ENCODE measurements around the gene AKT1.
"Not testable (repeated sequence)": the region's sequence is repeated elsewhere in the genome, so short reads cannot be mapped to it uniquely, and the experiment has no call there.

The AKT1 gene

DNA sequence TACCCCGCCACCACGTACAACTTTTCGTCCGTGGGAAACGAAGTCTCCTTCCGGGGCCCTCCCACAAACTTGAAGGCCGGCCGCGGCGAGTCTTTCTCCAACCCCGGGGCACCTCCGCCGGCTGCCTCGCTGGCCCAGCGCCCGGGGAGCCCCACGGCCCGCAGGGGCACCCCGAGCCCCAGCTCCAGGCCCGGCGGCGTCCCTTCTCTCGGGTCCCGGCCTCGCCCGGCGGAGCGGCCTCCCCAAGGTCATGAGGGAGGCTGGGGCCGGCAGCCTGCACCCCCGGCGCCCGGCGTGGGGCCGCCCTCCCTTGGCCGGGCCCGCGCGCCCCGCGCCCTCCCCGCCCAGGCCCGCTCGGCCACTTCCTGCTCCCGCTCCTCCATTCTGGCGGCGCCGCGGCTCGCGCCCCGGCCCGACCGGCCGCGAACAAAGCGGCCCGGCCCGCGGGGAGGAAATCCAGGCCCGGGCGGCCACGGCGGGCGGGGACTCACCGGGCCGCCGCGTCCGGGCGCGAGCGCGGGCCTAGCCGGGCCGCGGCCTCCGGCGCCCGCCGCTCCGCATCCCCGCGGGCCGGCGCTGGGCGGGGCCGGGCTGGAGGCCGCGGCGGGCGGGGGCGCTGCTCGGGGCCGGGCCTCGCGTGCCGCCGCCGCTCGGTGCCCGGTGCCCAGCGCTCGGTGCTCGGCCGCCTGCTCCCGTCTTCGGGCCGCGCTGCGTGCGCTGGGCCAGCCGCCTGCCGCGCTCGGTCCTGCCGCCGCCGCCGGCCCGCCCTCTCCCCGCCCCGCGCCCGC is at the start of gene AKT1:
Gene AKT1 (minus strand): TSS at position 756 of the 788 bp plus-strand sequence. CDS start 3,105 bp downstream, outside the sequence.
- DNase-seq (ENCODE audit: low spot score): no peak

GRCh38 chr14:104845033-104845666 is 49.6 kb upstream of the AKT1 start:
- DNase-seq (ENCODE audit: low spot score): no peak

GRCh38 chr14:104844306-104845032 is 48.9 kb upstream of the AKT1 start:
- DNase-seq (ENCODE audit: low spot score): no peak

- no peak for DNase-seq (ENCODE audit: low spot score)
These were observed 48.1 kb upstream of the AKT1 start for GRCh38 chr14:104843442-104844305.

DNA sequence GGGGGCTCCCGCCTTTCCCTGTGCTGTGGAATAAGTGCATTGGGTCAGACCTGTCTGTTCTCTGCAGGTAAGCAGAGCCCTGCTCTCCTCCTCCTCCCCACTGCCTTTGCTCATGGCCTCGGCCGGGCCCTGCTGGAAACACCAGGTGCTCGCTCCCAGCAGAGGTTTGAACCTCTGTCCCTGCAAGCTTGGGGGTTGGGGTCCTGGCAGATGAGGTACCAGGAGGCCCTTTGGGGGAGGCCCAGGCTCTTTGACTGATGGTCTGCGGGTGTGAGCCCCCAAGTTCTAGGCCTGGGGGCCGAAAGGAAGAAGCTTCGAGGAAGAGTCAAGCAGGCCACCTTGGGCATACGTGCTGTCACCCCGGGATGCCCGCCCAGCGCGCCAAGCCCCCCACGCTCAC is 47.5 kb upstream of the AKT1 start:
- DNase-seq (ENCODE audit: low spot score): no peak

GRCh38 chr14:104841730-104842129 is 46.2 kb upstream of the AKT1 start:
- no peak for DNase-seq (ENCODE audit: low spot score)

- DNase-seq (ENCODE audit: low spot score): not testable (repeated sequence)
These were observed 40.8 kb upstream of the AKT1 start for GRCh38 chr14:104836171-104836935.

GRCh38 chr14:104830781-104831180 is 35.2 kb upstream of the AKT1 start:
- DNase-seq (ENCODE audit: low spot score): no peak

DNA sequence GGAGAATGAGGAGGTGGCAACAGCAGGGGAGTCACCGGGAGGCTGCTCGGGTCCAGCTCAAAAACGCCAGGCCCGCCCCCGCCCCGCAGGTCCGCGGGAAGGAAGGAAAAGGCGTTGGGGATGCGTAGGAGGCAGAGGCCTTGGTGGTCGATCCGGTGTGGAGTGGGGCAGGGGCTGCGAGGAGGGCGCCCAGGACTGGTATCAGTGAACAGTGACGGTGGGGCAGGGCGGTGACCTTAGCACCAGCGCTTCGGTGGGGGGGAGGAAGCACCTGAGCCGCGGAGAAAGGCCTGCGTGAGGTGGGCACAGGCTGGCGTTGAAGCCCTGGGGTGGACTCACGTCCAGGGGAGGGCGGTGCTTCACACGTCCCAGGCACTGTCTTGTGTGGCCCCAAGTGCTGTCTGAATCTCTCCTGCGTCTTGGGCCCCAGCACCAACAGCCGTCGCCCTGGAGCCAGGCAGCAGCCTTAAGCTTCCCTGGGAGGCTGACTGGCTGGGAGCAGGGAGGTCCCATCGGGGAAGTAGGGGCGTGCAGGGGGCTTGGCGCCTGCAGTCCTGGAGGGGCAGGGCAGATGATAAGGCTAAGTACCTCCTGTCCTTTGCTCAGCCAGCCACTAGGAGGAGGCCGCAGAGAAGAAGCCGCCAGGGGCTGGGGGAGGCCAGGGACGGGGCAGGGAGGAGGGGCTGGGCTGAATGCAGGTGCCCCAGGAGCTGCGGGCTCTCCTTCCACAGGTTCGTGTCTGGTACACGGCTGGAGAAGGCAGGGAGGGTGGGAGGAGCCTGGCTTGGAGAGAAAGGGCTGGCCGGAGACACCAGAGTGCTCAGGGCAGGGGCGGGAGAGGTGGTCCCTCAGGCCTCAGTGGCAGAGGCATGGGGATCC is 31.9 kb upstream of the AKT1 start:
- DNase-seq (ENCODE audit: low spot score): peak; percentile 57

DNA sequence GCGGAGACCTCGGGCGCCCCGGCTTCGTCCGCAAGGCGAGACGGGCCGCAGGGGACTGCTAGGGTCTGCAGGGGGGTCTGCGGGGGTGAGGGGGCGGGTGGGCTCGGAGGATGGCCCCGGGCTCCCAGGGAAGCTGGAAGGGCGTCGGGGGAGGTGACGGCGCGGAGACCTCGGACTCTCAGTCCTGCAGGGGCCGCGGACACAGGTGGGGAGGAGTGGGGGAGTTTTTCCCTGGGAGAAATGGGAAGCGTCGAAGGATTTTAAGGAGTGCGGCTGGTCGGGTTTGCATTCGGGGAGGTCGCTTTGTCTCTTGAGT is 31.3 kb upstream of the AKT1 start:
- no peak for DNase-seq (ENCODE audit: low spot score)

DNA sequence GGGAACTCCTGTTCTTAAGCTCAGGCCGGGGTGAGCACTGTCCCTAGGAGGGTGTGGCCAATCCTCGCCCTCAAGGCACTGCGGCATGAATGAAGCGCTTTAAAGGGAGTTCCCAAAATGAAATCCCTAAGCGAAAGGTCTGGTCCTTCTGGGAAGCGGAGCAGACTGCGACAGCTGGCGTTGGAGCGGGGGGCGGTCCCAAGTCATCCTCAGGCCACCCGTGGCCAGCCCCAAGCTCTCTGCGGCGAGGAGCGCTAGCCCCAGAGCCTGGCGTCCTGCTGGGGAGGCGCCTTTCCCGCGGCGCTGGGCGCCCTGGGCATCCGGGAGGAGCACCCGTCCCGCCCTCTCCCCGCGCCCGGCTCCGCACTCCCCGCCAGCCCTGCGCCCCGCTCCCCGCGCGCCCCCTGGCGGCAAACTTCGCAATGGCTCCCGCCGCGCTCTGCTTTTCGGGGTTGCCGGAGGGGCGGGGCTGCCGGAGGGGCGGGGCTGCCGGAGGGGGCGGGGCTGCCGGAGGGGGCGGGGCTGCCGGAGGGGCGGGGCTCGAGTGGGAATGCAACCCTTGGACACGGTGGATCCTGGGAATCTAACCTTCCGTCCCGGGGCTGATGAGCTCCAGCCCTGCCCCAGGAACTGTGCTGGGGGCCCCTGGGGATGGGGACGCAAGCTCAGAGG is 30.8 kb upstream of the AKT1 start:
- peak; percentile 91 for DNase-seq (ENCODE audit: low spot score)

GRCh38 chr14:104824353-104824997 is 28.9 kb upstream of the AKT1 start:
- no peak for DNase-seq (ENCODE audit: low spot score)

DNA sequence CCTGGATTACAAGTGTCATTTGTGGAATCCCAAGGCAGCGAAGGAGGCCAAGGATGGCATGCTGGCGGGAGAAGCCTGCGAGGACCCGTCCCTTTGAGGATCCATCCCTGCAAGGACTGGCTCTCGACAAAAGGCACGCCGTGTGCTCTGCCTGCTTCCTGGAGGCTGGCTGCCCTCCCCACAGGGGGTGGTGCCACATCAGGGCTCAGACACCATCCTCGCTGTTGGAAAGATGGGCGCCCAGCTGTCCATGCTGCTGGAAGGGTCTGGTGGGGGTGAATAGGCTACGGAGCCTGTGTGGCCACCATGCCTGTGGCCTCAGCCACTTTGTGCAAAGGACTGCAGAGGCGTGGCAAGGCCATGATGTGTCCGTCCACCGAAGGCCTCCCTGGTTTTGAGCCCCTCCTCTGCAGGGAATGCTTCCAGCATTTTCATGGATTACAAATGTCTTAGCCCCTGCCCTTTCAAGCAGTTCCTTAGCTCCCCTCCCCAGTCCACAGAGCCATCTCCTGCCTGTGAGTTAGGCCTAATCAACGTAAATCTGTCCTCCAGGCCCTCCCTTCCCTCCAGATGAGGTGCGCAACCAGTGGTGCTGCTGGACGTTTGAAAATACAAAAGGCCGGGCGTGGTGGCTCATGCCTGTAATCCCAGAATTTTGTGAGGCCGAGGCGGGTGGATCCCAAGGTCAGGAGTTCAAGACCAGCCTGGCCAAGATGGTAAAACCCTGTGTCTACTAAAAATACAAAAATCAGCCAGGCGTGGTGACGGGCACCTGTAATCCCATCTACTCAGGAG is 27.5 kb upstream of the AKT1 start:
- DNase-seq (ENCODE audit: low spot score): no peak

DNA sequence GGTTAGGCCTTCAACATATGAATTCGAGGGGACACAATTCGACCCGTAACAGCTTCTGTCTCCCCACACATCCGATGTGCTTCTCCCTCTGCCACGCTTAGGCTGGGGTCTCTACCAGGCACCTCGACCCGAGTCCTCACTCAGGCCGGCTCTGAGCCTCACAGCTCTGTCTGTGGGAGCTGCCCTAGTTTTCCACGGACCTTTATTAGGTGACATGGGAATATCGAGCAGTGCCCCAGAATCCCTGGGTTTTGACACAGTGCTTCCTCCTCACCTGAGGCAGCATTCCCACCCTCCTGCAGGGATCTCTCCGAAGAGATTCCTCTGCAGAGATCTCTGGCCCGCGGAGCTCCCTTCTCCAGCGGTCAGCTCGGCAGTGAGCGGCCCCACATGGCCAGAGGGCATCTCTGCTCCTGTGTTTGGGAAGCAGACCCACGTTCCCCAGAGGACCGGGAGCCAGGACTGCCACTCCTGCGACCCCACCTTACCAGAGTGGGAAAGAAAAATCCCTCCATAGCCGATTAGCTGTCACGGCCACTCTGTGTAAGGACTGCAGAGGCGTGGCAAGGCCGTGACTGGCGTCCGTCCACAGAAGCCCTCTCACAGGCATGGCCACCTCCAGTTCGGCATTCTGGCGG is 26.5 kb upstream of the AKT1 start:
- no peak for DNase-seq (ENCODE audit: low spot score)

- DNase-seq (ENCODE audit: low spot score): no peak
These were observed 25.8 kb upstream of the AKT1 start for GRCh38 chr14:104821229-104821945.

- no peak for DNase-seq (ENCODE audit: low spot score)
These were observed 25.2 kb upstream of the AKT1 start for GRCh38 chr14:104820669-104821228.

GRCh38 chr14:104819361-104819781 is 23.8 kb upstream of the AKT1 start:
- DNase-seq (ENCODE audit: low spot score): no peak
